CD4-positive, alpha-beta T cell treated with Interleukin-1 beta for 1 hour (primary cell): ENCODE results near the gene ZFAND3.

Experiments
- DNase-seq, 2 donors: peaks; one replicate each; pipeline ENCODE4 v3.0.0-alpha.2; 2020 to 2022

Gene ZFAND3

GRCh38 chr6:38174806-38175495 is 355.4 kb downstream of the ZFAND3 start:
- no peak for DNase-seq

DNA sequence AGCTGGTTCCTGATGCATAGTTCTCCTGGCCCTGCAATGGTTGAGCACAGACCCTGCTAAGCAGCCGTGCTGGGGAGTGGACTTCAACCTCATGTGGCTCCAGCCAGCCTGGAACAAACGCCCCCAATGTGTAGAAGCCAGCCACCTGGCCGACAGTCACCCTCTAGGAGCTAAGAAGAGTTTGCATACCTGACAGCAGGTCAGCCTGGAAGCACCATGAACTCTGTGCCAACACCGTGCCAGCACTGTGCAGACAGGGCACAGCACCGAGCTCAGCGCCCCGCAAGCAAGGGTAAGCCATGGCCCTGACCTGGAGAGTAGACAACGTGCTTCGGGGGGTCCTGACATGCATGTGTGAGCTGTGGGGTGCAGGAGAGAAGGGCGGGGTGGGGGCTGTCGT is 356.3 kb downstream of the ZFAND3 start:
- DNase-seq: no peak

DNA sequence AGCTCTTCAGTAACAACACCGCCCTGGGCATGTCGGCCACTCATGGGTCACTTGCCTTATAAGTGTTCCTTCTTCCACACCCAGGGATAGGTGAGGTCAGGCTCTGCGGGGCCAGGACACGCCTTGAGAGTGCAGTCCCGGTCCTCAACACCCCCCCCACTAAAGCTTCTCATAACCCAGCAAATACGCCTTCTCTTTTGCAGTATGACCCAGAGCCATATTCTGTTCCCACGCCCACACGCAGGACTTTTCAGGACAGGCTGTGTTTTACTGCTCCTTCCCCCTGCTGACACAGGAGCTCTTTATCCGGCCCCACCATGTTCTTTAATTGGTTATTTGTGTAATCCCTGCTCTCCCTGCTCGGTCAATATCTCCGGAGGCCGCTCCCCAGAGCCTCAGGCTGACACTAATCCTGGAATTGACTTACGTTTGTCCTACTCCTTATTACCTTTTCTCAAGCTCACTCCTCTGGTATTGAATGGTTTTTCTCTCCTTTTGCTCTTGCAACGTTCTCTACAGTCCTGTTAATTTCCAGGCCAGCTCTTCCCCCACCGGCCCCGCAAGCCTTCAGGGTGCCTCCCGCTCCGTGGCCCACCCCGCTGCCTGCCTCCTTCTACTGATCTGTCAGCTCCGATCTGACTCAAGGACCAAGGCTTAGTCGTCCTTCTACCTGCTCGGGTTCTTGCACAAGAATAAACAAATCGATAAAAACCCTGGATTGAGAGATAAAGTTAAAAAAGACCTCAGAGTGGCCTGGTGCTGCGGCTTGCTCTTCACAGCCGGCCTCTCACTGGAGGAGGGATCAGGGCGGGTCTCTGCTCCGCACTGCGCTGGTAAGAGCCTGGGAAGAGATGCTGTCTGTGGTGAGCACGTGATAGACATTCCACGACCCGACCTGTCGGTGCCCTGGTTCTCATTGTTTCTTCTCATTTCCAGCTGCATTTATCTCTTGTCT is 357.5 kb downstream of the ZFAND3 start:
- DNase-seq: no peak

GRCh38 chr6:38177882-38178583 is 358.5 kb downstream of the ZFAND3 start:
- no peak for DNase-seq

GRCh38 chr6:38178584-38178886 is 359.0 kb downstream of the ZFAND3 start:
- no peak for DNase-seq

GRCh38 chr6:38179300-38179699 is 359.8 kb downstream of the ZFAND3 start:
- no peak for DNase-seq

- no peak for DNase-seq
These were observed 360.4 kb downstream of the ZFAND3 start for GRCh38 chr6:38179794-38180430.

GRCh38 chr6:38180586-38180985 is 361.1 kb downstream of the ZFAND3 start:
- no peak for DNase-seq

- DNase-seq: no peak
These were observed 362.9 kb downstream of the ZFAND3 start for GRCh38 chr6:38182426-38182825.

DNA sequence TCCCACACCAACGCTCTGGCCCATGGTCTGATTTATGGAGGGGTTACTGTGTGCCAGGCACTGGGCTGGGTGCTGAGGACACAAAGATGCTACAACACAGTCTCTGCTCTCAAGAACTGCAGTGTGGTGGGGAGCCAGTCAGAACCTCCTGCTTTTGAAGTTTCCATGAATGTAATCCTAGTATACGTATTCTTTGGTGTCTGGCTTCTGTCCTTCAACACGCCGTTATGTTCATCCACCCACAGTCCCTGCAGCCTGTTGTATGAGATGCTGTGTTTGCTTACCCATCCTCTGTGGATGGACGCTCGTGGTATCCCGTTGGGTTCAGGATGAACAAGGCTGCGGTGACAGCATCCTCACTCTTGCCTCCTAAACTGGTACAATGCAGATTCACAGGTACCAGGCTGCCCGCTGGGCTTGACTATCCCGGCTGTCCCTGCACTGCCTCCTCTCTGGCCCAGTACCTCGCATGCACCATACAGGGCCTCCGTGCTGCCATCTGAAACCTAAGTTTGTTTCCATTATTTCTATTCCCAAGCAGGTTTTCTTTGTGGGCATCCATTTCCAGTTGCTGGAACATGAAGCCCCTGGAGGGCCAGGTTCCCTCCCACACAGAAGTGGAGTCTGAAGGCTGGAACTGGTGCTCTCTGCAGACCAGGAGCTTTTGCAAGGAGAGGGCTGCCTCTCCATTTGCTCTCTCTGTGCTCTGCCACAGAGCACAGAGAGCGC is 364.5 kb downstream of the ZFAND3 start:
- DNase-seq: no peak

DNA sequence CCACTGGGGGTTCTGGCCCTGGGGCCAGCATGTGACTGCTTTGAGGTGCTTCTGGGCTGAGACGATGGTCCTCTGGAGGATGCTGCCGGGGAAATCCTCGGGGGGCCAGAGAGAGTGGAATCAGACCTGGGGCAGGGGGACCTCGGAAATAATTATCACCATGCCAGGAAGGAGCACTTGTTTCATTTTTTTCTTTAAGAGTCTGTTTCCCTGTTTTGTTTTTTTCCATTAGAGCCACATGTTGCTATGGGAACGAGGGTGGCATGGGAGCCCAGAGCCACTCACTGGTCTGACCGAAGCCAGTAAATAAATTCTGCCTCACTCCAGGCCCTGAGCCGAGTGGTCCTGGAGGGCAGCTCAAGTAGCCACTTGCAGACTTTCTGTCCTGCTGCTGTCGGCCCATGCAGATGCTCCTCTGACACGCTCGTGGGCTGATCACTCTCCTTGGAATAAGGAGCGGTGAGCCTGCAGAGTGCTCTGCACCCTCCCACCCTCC is 365.1 kb downstream of the ZFAND3 start:
- DNase-seq: no peak

- no peak for DNase-seq
These were observed 365.7 kb downstream of the ZFAND3 start for GRCh38 chr6:38185244-38185643.

GRCh38 chr6:38185752-38186151 is 366.2 kb downstream of the ZFAND3 start:
- DNase-seq: no peak

- DNase-seq: no peak
These were observed 367.8 kb downstream of the ZFAND3 start for GRCh38 chr6:38187325-38187724.

DNA sequence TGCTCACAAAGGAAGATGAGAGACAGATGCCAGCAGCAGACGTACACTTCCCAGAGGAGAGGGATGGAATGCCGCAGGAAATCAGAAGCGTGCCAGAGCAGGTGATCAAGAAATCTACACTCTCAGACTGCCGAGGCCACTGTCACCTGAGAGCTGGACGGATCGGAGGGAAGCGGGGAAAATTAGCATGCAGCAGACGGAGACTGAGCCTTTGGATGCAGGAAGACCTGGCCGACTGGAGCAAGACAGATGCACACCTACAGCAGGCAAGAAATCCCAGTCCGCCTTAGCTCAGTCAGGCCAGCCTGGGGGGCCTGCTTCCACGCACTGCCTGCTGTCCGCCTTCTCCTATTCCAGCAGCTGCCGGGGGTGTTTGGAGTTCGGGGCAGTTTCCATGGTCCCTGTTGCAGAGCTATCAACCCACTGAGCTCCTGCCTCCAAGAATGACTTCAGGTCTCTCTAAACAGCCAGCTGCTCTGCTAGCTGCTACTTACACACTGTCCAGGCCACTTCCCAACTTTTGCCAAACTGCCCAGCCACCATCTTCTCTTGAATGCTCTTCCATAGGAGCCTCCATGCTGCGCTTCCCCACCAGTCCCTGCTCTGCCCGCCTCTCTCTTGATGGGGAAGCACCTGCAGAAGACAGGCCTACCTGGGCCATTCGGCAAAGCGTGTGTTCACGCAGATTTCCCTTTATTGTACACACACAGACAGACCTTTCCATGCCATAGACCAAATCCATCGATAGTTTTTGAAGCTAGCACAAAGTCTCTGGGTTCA is 368.5 kb downstream of the ZFAND3 start:
- no peak for DNase-seq

DNA sequence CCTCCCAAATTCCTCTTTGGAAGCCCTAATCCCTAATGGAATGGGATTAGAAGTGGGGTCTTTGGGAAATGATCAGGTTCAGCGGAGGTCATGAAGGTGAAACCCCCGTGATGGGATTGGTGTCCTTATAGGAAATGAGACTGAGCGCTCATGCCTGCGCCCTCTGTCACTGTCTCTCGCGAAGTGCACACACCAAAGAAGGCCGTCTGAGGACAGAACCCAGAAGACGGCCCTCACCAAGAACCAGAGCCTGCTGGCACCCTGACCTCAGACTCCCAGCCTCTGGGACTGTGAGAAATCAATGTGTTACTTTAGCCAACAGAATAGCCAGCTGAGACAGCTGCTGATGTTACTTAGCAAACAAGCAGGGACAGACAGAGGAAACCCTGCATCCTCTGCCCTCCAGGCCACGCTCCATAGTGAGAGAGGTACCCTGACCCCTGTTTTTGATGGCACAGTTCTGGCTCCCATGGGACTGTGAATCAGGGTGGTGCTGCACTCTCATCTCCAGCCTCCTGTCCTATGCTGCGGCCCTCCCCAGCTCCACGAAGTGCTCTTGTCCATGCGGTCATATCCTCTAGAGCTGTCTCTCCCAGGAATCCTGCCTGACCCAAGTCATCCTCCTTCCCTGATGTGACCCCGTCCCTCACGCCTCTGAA is 369.3 kb downstream of the ZFAND3 start:
- no peak for DNase-seq

- DNase-seq: no peak
These were observed 371.9 kb downstream of the ZFAND3 start for GRCh38 chr6:38191418-38191817.

GRCh38 chr6:38192011-38192410 is 372.5 kb downstream of the ZFAND3 start:
- no peak for DNase-seq

- no peak for DNase-seq
These were observed 373.0 kb downstream of the ZFAND3 start for GRCh38 chr6:38192487-38192886.

DNA sequence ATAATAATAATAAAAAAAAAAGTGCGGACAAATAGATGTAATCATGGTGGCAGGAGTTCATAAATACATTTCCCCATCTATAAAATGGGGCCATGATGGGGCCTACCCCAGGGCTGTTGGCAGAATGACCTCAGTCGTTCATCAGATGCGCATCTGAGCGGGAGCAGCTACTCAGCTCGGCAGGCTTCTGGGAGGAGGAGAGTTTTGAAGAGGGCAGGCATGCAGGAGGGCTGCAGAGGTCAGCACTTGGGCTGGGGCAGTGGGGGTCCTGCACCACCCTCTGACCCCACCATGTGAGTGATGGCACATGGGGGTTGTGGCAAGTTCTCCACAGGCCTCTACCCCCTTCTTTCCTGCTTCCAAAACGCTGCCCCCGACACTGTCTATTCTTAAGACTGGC is 373.5 kb downstream of the ZFAND3 start:
- no peak for DNase-seq
